NCI-H510A (cell line): Measurements from ENCODE around the gene SETD2.

Experiments used
- DNase-seq: peaks from one replicate; lab custom pipeline; 2025; lab: John Stamatoyannopoulos, UW

SETD2 gene

DNA sequence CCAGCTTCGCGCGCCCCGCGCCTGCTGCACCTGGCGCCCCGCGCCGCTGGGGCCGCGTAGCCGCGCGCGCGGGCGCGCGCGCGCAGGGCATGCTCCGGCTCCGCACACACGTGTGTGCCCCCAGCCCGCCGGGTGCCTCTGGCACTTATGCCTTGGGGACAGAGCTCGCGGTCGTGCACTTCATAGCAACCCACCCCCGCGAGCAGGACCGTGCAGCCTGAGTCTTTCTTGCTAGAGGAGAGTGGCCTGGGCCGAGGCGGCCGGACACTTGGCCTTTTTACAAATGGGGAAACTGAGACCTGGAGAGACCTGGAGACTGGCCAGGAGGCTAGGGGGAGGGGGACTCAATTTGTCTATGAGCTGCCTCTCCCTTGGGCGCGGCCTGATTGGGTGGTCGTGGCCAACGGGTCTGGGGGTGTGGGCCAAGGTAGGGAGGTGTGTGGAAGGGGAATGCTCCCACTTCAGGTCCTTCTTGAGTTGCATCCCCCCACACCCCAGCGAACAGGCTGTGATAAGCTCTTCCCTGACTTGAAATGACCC, 183.9 kb downstream of the SETD2 start:
- no peak for DNase-seq

DNA sequence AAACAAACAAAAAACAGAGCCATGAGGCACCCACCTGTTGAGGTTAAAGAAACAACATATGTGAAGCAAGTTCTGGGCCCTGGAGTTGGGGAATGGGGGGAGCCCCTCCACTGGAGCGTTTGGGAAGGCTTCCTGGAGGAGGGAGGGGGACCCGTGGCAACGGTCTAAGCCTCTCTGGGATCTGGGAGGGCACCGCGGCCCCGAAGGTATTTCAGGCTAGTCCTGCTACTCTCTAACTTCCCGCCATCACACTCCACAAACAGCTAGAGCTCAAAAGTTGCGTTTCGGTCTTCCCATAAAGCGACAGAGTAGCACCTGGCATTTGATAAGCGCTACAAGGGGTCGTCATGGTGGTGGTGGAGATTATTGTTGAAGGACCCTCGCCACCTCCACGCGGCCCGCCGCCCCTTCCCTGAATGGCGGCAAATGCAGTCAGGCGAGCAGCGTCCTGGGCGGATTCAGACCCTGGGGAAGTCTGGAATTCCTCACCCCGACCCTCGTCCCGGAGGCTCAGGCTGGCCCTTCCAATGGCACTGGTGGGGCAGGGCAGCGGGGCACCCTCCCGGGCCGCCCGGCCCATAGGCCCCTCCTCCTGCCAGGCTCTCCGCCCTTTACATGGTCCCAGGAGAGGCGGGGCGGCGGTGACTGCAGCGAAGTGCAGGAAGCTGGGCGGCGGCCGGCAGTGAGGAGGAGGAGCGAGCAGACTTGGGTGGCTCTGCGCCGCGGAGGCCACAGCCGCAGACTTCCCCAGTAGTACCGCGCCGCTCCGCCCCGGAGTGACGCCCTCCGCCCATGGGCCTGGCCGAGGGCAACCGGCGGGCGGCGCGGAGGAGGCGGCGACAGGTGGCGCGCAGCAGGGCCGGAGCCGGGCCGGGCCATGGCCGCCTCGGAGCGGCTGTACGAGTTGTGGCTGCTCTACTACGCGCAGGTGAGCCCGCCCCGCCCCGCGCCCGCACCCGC, 184.6 kb downstream of the SETD2 start, which contains the start of gene NBEAL2:
Gene NBEAL2 (plus strand): TSS at position 682 of the 960 bp plus-strand sequence. CDS start 196 bp downstream, at position 878.
- peak; percentile 93 for DNase-seq

GRCh38 chr3:46978381-46978780, 185.5 kb downstream of the SETD2 start:
- DNase-seq, result no peak

DNA sequence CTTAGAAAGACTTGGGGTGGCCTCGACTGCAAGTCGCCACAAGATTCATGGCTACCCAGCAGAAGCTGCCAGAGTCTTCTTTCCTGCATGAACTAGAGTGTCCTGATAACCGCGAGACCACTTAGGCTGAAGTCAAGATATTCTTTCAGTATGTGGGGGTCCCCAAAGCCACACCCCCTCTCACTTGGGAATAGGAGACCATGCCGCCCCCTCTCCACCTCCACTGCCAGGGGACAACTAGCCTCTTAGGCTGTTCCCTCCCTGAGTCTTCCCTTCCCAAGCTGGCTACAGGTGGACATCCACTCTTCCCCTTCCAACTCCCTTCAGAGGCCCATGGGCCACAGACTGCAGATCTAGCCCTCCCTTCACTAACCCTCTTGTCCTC, 186.1 kb downstream of the SETD2 start:
- no peak for DNase-seq

DNA sequence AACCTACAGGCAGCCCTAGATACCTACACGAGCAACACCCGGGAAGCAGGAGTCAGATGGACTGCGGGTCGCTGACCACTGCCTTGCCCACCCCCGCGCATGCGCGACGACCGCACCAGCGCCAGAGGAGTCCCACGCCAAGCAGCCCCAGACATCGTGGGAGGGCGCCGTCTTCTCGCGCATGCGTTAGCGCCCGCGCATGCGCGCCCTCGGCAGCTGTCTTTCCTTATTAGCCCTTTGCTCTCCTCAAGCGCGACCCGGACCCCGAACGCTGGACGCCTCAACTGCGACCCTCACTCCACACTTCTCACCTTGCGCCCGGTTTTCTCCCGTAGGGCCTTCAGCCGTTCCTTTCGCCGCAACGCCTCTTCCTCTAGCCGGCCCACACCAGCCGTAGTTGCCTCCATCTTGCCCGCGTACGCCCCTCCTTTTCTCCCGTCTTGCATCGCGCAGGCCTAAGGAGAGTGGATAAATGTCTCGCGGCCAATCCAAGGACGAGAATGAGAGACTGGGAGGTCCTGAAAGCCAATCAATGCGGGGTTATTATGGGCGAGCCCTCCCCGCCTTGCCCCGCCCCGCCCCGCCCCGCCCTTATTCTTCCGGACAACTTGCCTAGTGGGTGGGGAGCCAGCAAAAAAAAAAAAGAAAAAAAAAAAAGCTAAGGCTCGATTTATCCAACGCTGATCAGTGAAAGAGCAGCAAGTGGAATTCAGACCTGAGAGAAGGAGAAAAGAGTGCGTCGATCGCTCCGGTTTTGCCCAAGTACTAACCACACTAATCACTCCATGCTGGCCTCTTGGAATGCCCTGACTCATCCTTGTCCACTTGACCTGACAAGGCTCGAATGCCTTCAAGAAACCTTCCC, 187.4 kb downstream of the SETD2 start, which contains the start of gene CCDC12:
Gene CCDC12 (minus strand): TSS at position 420 of the 865 bp plus-strand sequence. CDS start 13 bp downstream, at position 407.
- DNase-seq, result peak; percentile 83

DNA sequence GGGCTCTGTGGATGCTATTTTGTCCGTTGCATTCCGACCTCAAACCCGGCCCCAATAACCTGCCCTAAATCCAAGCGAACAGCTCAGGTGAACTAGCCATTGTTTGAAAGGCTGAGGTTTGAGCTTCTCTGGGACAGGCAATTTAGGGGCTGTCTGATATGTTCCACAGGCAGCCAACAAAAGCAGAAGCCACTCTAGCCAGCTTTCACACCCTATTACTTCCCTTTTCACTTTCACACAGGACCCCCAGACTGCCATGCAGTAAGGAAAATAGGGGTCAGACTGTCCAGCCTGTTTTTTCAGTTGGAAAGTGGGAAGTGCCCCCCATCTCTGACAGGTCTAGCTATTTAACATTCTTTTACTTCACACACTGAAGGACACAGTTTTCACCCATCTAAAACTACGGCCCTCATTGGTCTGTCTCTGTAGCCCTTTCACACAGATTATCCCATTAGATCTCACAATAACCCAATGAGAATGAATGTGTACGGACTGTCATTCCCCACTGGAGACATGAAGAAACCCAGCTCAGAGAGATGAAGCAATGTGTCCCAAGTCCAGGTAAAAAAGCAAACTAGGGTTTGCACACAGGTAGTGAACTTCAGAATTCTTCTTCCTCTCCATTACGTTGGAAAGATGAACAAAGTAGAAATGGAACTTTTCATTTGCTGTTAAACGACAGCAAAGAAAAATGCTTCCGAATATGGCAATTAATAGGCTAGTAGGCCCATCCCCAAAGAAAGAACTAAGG, 189.3 kb downstream of the SETD2 start:
- no peak for DNase-seq

- DNase-seq, result no peak
Measured at GRCh38 chr3:46972396-46972795, 191.5 kb downstream of the SETD2 start.

DNA sequence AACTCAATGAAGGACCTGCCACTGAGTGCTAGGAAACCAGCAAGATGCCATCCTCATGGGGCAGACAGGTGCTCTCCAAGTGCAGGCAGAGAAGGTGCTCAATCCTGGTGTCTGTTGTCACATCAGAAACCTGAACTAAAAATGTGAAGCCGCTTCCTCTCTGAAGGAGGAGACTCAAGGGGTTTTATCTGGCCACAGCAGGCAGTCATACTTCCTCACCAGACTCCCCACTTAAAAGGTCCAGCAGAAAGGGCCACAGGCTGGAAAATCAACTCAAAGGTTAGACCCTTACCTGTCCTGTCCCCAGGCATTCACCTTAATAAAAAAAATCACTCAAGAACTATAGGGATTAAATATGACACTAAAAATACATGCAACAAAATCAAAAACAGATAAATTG, 192.2 kb downstream of the SETD2 start:
- DNase-seq, result no peak

GRCh38 chr3:46971151-46971550, 192.8 kb downstream of the SETD2 start:
- DNase-seq, result no peak

- no peak for DNase-seq
Measured at GRCh38 chr3:46970391-46971091, 193.4 kb downstream of the SETD2 start.

GRCh38 chr3:46968783-46969428, 195.0 kb downstream of the SETD2 start:
- no peak for DNase-seq

DNA sequence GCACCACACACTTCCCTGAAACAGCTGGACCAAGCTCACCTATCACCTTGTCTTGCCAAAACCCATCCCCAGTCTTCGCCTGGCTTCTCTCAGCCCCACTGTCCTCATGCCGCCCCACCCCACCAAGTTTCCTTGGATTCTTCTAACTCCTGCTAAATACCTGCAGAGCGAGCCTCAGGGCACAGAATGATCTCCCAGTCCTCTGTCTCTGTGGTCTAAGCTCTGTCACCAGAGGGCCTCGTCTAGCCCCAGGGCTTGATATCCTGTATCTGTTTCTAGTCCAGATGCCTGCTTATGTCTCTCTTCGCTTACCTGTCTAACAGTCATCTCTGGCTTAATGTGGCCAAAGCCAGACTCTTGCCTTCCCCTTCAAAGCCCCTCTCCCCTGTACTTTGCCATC, 197.1 kb downstream of the SETD2 start:
- no peak for DNase-seq
